Hematopoietic multipotent progenitor cell treated with erythropoietin and hydrocortisone succinate and interleukin-3 and kit ligand, for 15 days (in vitro differentiated cells): ENCODE data around the gene NDUFA13.

ENCODE experiments used
- DNase-seq: peaks from one replicate; pipeline ENCODE4 v3.0.0-alpha.2; 2015; ENCODE audit warnings: low spot score

NDUFA13 gene

DNA sequence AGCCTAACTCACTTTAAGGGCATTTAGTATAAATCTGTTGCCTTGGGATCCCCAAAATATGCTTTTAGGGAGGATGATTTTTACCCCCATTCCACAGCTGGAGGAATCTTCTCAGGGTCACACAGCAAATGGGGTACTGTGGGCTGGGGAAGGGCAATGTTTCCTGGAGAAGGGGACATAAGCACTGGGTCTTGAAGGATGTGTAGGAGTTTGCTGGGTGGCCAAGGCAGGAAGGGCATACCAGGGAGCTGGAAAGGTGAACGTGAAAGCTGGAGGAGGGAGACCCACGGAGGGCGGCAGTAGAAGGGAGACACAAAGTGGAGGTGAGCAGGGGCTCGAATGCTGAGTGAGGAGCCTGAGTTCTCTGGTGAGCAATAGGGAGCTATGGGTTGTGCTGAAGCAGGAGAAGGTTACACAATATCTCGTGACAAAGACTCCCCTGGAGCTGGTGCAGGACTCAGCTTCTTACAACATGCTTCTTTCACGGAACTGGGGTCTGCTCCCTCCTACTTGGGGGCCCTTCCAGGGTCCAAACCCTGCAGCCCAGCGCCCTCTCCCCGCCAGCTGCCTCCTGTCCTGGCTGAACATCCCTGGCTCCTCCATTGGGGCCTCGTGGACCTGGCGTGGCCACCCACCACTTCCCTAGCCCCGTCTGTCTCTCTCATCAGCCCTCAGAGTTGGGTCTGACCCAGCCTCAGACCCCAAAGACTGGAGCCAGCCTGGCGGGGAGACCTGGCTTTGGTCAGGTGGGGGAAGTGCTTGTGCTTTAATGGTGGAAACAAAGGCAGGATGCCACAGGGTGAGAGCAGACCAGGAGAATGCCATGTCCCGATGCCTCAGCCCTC, 33.1 kb downstream of the NDUFA13 start:
- no peak for DNase-seq

- no peak for DNase-seq
Observed at GRCh38 chr19:19549804-19550464, 33.9 kb downstream of the NDUFA13 start.

- no peak for DNase-seq
Observed at GRCh38 chr19:19550485-19550929, 34.5 kb downstream of the NDUFA13 start.

DNA sequence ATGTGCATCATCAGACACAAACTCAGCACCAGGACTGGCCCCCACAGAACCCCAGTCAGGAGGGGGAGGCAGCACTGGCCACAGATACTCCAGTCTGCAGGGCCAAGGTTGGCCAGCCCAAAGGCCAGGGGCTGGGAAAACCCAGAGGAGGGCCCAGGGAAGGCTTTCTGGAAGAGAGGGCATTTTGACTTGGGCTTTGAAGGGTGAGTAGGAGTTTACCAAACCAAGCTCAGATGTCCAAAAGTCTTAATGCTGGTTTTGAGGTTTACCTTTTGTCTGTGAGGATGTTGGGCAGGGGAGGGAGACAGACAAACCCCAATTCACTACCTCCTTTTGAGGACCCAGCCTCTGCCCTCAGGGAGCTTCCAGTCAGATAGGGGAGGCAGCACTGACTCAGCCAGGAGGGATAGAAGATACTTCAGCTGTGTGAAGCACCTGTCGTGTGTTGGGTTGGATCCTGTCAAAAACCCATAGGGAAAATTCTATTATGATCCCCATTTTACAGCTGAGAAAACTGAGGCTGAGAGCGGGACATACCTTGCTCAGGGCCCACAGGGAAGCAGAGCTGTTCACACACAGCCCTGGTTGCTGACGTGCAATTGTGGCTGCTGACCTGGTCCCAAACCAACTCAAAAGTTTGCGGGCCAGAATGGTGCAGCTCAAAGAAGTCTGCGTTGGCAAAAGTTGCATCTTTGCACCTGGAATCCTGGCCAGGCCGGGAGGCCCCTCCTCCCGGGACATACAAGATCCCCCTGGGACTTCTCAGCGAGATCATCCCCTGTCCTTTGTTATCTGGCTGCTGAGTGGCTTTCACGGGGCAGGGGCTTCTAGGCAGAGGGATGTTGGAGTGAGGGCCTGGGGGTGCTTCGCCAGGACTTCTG, 35.2 kb downstream of the NDUFA13 start:
- DNase-seq = no peak

- no peak for DNase-seq
Observed at GRCh38 chr19:19551853-19552192, 35.8 kb downstream of the NDUFA13 start.

DNA sequence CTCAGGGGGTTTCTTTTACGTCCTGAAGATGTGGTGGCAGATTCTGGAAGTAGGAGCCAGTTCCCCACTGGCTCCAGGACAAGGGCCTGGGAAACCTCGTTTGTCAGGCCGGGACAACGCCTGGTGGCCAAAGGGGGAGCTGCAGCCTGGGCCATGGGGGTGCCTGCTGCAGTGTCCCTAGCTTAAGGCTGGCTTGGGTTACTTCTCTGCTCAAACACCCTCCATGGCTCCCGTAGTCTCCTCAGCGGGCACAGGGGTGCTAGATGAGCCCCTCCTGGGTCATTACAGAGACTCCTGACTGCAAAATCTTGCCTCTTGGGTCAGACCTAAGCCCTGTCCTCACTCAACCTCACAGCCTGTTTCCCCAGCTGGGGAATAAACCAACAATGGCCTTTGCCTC, 36.8 kb downstream of the NDUFA13 start:
- peak; percentile 5 for DNase-seq

DNA sequence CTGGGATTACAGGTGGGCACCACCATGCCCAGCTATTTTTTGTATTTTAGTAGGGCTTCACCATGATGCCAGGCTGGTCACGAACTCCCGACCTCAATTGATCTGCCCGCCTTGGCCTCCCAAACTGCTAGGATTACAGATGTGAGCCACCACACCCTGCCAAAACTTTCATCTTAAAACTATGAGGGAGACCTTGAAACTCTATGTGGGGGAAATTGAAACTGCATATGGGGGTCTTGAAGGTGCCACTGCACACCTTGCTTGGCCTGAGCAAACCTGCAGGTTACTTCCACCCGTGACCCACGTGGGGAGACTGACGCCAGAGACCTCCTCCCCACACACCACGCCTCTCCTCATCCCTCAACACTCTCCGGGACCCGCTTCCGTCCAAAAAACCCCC, 37.6 kb downstream of the NDUFA13 start:
- DNase-seq = no peak

DNA sequence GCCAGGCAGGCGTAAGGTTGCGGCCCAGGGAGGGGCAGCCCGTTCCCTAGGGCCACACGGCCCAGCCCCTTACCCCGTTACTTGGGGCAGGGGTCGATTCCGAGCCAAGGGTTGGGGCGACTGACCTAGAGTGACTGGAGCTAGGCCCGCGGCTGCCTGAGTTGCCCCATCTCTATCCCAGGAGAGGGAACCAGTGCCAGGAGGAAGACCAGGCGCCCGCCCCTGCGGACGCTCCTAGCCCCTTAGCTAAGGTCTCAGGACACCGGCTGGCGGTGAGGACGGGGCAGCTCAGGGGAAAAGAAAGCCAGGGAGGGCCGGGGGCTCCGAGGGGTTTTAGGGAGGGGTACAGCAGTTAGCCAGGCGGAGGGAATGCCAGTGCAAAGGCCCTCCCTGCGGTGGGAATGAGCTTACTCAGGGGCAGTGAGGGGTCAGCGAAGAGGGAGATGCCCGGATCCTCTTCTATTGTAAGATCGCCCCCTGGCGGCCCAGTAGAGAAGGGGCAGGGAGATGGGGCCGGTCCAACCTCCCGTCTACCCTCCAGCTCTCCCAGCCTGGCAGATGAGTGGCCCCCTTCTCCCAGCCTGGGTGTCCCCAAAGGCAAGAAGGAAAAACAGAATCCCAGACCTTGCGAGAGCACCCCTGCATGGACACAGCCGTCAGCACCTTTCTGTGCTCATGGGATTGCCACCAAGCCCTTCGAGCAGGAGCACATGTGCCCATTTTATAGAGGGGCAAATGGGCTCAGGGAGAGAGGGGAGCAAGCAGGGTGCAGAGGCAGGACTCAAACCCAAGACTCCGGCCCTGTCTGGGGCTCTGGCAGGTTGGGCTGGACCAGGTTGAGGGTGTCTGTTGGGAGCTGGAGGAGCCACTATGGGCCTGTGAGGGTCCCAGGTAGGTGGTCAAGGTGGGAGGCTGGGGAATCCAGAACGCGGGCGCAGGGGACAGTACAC, 38.3 kb downstream of the NDUFA13 start:
- peak; percentile 65 for DNase-seq

DNA sequence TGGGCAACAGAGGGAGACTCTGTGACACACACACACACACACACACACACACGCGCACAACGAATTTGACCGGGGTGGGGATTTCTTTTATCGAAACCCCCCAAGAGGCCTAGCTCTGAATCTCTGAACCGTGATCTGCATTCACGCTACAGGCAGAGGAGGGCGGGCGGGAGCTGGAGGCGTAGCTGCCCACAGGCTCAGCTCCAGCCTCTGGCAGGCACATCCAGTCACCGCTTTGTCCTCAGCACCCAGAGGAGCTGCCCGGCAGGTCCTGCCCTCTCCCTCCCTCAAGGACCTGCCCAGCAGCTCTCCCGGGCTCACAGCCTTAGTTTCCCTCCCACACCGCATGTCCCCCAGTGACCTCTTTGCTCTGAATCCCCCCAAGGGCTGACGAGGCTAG, 42.0 kb downstream of the NDUFA13 start:
- no peak for DNase-seq

- no peak for DNase-seq
Observed at GRCh38 chr19:19558636-19559035, 42.6 kb downstream of the NDUFA13 start.

DNA sequence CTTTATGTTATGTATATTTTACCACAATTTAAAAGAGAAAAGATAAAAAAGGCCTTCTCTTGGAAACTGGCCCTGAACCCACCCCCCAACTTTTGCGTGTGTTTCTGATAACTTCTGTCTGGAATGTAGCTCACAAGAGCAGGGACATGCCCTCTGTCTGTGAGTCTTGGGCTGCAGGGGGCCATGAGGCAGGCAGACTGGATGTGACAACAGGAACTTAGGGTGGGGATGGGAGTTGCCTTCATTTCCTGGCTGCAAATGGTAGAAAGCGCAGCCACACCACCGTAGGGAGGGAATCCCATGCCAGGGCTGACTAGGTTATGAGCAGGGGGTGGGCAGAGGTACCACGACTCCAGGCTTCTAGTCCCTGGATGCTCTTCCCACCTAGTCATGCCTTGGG, 43.9 kb downstream of the NDUFA13 start:
- DNase-seq = no peak

DNA sequence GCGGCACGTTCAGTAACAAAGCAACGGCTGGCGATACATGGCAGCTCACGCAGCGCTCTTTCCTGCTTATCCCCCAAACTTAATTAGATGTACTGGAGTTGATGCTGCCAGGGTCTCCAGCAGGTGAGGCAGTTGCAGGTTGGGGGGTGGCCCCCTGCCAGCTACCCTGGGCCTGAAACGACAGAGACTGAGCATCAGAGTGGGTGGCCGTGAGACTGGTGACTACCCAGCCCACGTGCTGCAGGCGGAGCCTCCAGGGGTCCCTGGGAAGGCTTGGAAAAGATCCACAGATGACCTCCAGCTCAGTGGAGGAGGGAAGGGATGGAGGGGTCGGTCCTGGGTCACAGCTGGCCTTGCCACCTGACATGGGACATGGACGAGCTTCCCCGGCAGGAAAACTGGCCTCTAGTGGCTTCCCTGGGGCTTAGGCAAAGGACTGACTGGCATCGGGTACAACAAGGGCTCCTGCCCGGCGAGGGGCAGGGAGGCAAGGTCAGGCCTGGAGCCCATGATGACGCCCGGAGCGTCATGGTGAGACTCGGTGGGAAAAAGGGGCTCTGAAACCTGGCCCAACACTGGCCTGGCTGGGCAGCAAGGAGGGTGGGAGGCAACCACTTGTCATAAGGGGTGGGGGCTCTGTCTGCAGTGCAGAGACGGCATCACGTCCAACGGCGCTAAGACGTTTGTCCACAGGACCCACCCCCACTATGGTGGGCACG, 46.1 kb downstream of the NDUFA13 start:
- no peak for DNase-seq

GRCh38 chr19:19562665-19563347, 46.8 kb downstream of the NDUFA13 start:
- DNase-seq = no peak

GRCh38 chr19:19563348-19563848, 47.4 kb downstream of the NDUFA13 start:
- no peak for DNase-seq

GRCh38 chr19:19566306-19566705, 50.3 kb downstream of the NDUFA13 start:
- no peak for DNase-seq

DNA sequence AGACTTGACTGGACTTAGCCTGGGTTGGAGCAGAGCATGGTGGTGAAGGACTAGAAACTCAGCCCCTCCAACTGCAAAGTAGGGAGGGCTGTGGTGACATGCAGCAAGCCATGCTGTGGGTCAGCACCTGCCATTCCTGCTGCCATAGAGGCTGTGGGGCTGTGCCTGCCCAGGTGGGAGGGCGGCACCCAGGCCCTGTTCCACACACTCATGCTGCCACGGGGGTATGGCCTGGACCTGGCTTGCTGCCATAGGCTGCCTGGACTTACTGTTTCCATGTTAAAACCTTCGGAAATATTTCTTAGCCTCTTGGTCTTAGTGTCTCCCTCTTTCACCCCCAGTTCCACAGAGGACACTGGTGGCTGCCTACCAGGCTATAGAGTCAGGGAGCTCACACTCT, 51.4 kb downstream of the NDUFA13 start:
- no peak for DNase-seq

DNA sequence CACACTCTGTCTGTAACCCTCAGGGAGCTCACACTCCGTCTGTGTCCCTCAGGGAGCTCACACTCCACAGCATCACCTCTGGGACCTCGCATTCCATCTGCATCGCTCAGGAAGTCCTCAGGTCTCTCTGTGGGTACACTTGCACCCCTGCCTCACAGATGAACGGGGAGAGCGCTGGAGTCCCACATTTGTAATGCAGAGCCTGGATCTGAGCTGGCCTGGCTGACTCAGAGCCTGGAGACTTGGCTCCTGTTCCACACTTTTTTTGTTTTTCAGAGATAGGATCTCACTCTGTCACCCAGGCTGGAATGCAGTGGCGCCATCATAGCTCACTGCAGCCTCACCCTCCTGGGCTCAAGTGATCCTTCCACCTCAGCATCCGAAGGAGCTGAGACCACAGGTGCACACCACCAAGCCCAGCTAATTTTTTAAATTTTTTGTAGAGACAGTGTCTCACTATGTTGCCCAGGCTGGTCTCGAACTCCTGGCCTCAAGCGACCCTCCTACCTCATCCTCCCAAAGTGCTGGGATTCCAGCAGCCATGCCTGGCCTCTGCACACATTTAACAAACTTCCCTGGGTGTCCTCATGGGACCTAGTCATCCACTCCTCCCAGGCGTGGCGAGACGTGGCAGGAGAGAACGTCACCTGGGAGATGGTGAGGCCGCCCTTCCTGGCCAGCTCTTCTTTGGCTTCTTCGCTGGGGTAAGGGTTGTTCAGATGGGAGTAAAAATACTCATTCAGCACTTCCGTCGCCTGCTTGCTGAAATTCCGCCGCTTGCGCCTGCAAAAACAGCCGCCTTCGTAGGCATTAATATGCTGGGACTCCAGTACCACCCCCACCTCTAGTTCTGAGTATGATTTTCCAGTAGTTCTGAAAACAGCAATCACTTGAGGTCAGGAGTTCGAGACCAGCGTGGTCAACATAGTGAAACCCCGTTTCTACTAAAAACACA, 53.1 kb downstream of the NDUFA13 start:
- DNase-seq = no peak

DNA sequence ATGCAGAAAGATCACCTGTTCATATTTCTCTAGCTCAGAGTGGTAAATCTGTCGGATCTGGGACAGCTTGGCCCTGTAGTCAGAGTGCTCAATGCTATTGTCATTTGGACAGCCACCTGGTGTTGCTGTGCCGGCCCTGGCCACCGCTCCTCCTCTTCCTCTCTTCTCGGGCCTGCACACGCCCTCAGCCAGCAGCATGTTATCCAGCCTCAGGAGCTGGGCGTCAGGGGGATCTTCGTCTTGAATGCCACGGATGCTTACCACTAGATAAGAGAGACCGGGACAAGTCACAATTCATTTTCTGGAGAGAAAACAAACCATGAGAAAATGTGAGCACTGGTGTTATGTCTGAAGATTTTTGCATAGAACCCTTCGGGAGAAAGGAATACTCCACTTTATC, 54.5 kb downstream of the NDUFA13 start:
- peak; percentile 5 for DNase-seq
